BLaER1 (cell line): ENCODE results near the gene LRRN3.
A peak's percentile ranks its signal among the peaks of the same experiment; 100 is the strongest.

Experiments used
- H3K27ac ChIP-seq: shearing (Covaris generic); formaldehyde crosslinking; 2 replicates; pipeline ENCODE4 v1.8.1; 2022
- H3K27me3 ChIP-seq: shearing (Covaris generic); formaldehyde crosslinking; 2 replicates; pipeline ENCODE4 v1.8.1; 2022
- H3K36me3 ChIP-seq: shearing (Covaris generic); formaldehyde crosslinking; 2 replicates; pipeline ENCODE4 v1.8.1; 2022
- H3K4me1 ChIP-seq: shearing (Covaris generic); formaldehyde crosslinking; 2 replicates; pipeline ENCODE4 v1.8.1; 2022
- H3K4me2 ChIP-seq: shearing (Covaris generic); formaldehyde crosslinking; 2 replicates; pipeline ENCODE4 v1.8.1; 2022
- H3K4me3 ChIP-seq: shearing (Covaris generic); formaldehyde crosslinking; 2 replicates; pipeline ENCODE4 v1.8.1; 2022
- H3K9ac ChIP-seq: shearing (Covaris generic); formaldehyde crosslinking; 2 replicates; pipeline ENCODE4 v1.8.1; 2022
- H3K9me3 ChIP-seq: shearing (Covaris generic); formaldehyde crosslinking; 2 replicates; pipeline ENCODE4 v1.8.1; 2022
- H4K20me1 ChIP-seq: shearing (Covaris generic); formaldehyde crosslinking; 2 replicates; pipeline ENCODE4 v1.8.1; 2022
- Cebpa-rat ChIP-seq: shearing (Covaris generic); IDR thresholded peaks from 2 replicates; pipeline ENCODE4 v1.8.1; 2022

Gene LRRN3

GRCh38 chr7:111101856-111102646, 11.1 kb downstream of the LRRN3 start:
- Histone ChIP-seq H3K36me3 (no peaks in the 10 kb centered on the region), H3K27me3 (no peaks in the 10 kb centered on the region), H3K9ac (no peak overlapping the region), H4K20me1 (no peaks in the 10 kb centered on the region), H3K4me2 (no peak overlapping the region), H3K4me1 (no peaks in the 10 kb centered on the region), H3K4me3 (no peak overlapping the region), H3K27ac (no peak overlapping the region), H3K9me3 (no peaks in the 10 kb centered on the region)
- no peak for TF ChIP-seq Cebpa-rat

GRCh38 chr7:111103136-111103535, 12.2 kb downstream of the LRRN3 start:
- no peaks in the 10 kb centered on the region for H3K9me3 ChIP-seq
- H3K36me3 ChIP-seq = no peaks in the 10 kb centered on the region
- no peak overlapping the region for H3K4me3 ChIP-seq
- no peak overlapping the region for H3K27ac ChIP-seq
- H3K9ac ChIP-seq = no peak overlapping the region
- H4K20me1 ChIP-seq = no peaks in the 10 kb centered on the region
- TF ChIP-seq Cebpa-rat = no peak
- H3K4me2 ChIP-seq = no peak overlapping the region
- H3K27me3 ChIP-seq = no peaks in the 10 kb centered on the region
- no peaks in the 10 kb centered on the region for H3K4me1 ChIP-seq

- Histone ChIP-seq H3K9me3 (no peaks in the 10 kb centered on the region), H3K36me3 (no peaks in the 10 kb centered on the region), H3K9ac (no peak overlapping the region), H3K4me3 (no peak overlapping the region), H3K4me1 (no peaks in the 10 kb centered on the region), H4K20me1 (no peaks in the 10 kb centered on the region), H3K27me3 (no peaks in the 10 kb centered on the region), H3K4me2 (no peak overlapping the region), H3K27ac (no peak overlapping the region)
- TF ChIP-seq Cebpa-rat = no peak
Measured at GRCh38 chr7:111103678-111104274, 12.8 kb downstream of the LRRN3 start.

GRCh38 chr7:111104710-111105109, 13.8 kb downstream of the LRRN3 start:
- Histone ChIP-seq H3K4me2 (no peak overlapping the region), H3K27me3 (no peaks in the 10 kb centered on the region), H3K4me3 (no peak overlapping the region), H3K36me3 (no peaks in the 10 kb centered on the region), H4K20me1 (no peaks in the 10 kb centered on the region), H3K9ac (no peak overlapping the region), H3K9me3 (no peaks in the 10 kb centered on the region), H3K4me1 (no peaks in the 10 kb centered on the region), H3K27ac (no peak overlapping the region)
- no peak for TF ChIP-seq Cebpa-rat

- H3K4me2 ChIP-seq = no peak overlapping the region
- TF ChIP-seq Cebpa-rat = no peak
Measured at GRCh38 chr7:111105269-111105668, 14.3 kb downstream of the LRRN3 start.

GRCh38 chr7:111107579-111107978, 16.7 kb downstream of the LRRN3 start:
- no peak for TF ChIP-seq Cebpa-rat
- Histone ChIP-seq H3K27me3 (no peaks in the 10 kb centered on the region), H3K36me3 (no peaks in the 10 kb centered on the region), H3K4me3 (no peak overlapping the region), H3K4me2 (no peak overlapping the region), H3K4me1 (peaks cover 3% of the 10 kb centered on the region; the same call in 1 of the 2 replicates), H3K9me3 (no peaks in the 10 kb centered on the region), H4K20me1 (no peaks in the 10 kb centered on the region), H3K27ac (no peak overlapping the region), H3K9ac (no peak overlapping the region)

More at GRCh38 chr7:111105269-111105668, 14.3 kb downstream of the LRRN3 start:
- no peaks in the 10 kb centered on the region for H3K36me3 ChIP-seq
- H4K20me1 ChIP-seq = no peaks in the 10 kb centered on the region
- no peaks in the 10 kb centered on the region for H3K27me3 ChIP-seq
- H3K4me3 ChIP-seq = no peak overlapping the region
- H3K4me1 ChIP-seq = no peaks in the 10 kb centered on the region
- no peak overlapping the region for H3K9ac ChIP-seq
- no peaks in the 10 kb centered on the region for H3K9me3 ChIP-seq
- no peak overlapping the region for H3K27ac ChIP-seq

GRCh38 chr7:111108000-111108399, 17.1 kb downstream of the LRRN3 start:
- Histone ChIP-seq H4K20me1 (no peaks in the 10 kb centered on the region), H3K27me3 (no peaks in the 10 kb centered on the region), H3K4me2 (no peak overlapping the region), H3K4me3 (no peak overlapping the region), H3K27ac (no peak overlapping the region), H3K36me3 (no peaks in the 10 kb centered on the region), H3K4me1 (peaks cover 5% of the 10 kb centered on the region; the same call in 1 of the 2 replicates), H3K9ac (no peak overlapping the region), H3K9me3 (no peaks in the 10 kb centered on the region)
- no peak for TF ChIP-seq Cebpa-rat

- H3K4me3 ChIP-seq = no peak overlapping the region
- H3K9me3 ChIP-seq = no peaks in the 10 kb centered on the region
- H3K36me3 ChIP-seq = no peaks in the 10 kb centered on the region
- peaks cover 5% of the 10 kb centered on the region; the same call in 1 of the 2 replicates for H3K4me1 ChIP-seq
- no peak for TF ChIP-seq Cebpa-rat
- H3K9ac ChIP-seq = no peak overlapping the region
- no peak overlapping the region for H3K4me2 ChIP-seq
- H3K27ac ChIP-seq = no peak overlapping the region
- no peaks in the 10 kb centered on the region for H4K20me1 ChIP-seq
- no peaks in the 10 kb centered on the region for H3K27me3 ChIP-seq
Measured at GRCh38 chr7:111108496-111108895, 17.6 kb downstream of the LRRN3 start.

GRCh38 chr7:111112439-111112838, 21.5 kb downstream of the LRRN3 start:
- no peak overlapping the region for H3K4me3 ChIP-seq
- peak overlapping the region; percentile 3; the same call in 1 of the 2 replicates for H3K4me2 ChIP-seq
- no peaks in the 10 kb centered on the region for H3K27me3 ChIP-seq
- no peaks in the 10 kb centered on the region for H3K9me3 ChIP-seq
- no peak overlapping the region for H3K9ac ChIP-seq
- H3K36me3 ChIP-seq = no peaks in the 10 kb centered on the region
- no peak for TF ChIP-seq Cebpa-rat
- peaks cover 5% of the 10 kb centered on the region; the same call in 1 of the 2 replicates for H3K4me1 ChIP-seq
- H4K20me1 ChIP-seq = no peaks in the 10 kb centered on the region
- no peak overlapping the region for H3K27ac ChIP-seq

GRCh38 chr7:111113263-111114017, 22.5 kb downstream of the LRRN3 start:
- TF ChIP-seq Cebpa-rat = no peak
- Histone ChIP-seq H3K36me3 (no peaks in the 10 kb centered on the region), H3K27me3 (no peaks in the 10 kb centered on the region), H4K20me1 (no peaks in the 10 kb centered on the region), H3K9me3 (no peaks in the 10 kb centered on the region), H3K27ac (no peak overlapping the region), H3K4me2 (no peak overlapping the region), H3K4me3 (no peak overlapping the region), H3K9ac (no peak overlapping the region), H3K4me1 (peaks cover 5% of the 10 kb centered on the region; the same call in 1 of the 2 replicates)
